Measurements from ENCODE around the gene CBLN3. TPM values are rescaled to one million over a fixed set of nuclear protein-coding genes. Genes with fewer than 3 reads are reported as not detected.

CBLN3 gene
- total RNA-seq, 1 donor from 2014 or later: 2.9 TPM

DNA sequence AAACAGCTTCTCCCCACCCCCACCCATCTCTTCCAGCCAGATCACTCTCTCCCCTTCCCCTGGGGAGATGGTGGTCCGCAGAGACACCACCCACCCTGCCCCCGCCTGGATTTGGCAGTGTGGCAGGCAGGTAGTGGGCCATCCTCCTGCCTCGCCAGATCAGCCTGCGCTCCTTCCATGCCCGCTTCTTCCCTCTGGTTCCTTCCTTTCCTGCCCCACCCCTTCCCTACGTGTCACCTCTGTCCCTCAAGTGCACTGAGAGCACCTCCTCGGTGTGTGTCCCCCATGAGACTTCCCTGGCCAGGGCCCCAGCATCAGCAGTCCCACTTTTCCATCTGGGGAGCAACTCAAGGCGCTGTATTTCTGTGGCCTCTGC is 30.0 kb downstream of the CBLN3 start:
- peak overlapping the region; percentile 72 for H3K27ac ChIP-seq
- ATAC-seq: peak; percentile 16
- H3K36me3 ChIP-seq: no peaks in the 10 kb centered on the region
- TF ChIP-seq, protein P1, sequence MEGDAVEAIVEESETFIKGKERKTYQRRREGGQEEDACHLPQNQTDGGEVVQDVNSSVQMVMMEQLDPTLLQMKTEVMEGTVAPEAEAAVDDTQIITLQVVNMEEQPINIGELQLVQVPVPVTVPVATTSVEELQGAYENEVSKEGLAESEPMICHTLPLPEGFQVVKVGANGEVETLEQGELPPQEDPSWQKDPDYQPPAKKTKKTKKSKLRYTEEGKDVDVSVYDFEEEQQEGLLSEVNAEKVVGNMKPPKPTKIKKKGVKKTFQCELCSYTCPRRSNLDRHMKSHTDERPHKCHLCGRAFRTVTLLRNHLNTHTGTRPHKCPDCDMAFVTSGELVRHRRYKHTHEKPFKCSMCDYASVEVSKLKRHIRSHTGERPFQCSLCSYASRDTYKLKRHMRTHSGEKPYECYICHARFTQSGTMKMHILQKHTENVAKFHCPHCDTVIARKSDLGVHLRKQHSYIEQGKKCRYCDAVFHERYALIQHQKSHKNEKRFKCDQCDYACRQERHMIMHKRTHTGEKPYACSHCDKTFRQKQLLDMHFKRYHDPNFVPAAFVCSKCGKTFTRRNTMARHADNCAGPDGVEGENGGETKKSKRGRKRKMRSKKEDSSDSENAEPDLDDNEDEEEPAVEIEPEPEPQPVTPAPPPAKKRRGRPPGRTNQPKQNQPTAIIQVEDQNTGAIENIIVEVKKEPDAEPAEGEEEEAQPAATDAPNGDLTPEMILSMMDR (IDR thresholded peaks at IDR 0.05): no peak
- DNase-seq: no peak
- no peaks in the 10 kb centered on the region for H3K27me3 ChIP-seq
- no peaks in the 10 kb centered on the region for H3K9me3 ChIP-seq
- intact Hi-C loops (cut with DNase I): no loop called here
- peak overlapping the region; percentile 75 for H3K4me3 ChIP-seq
- peaks cover 50% of the 10 kb centered on the region for H3K4me1 ChIP-seq

GRCh38 chr14:24398653-24399446 is 30.6 kb downstream of the CBLN3 start, which contains the start of gene NYNRIN:
Gene NYNRIN, plus strand, starts transcription at chr14:24399003. Its CDS starts 244 bp downstream, at chr14:24399247.
- no peaks in the 10 kb centered on the region for H3K9me3 ChIP-seq
- H3K27ac ChIP-seq: peak within 1 kb of the TSS; percentile 72
- H3K4me1 ChIP-seq: peaks cover 49% of the 10 kb centered on the region
- ATAC-seq (peak; percentile 77), DNase-seq (peak; percentile 74)
- H3K4me3 ChIP-seq: peak within 1 kb of the TSS; percentile 75
- no peaks in the 10 kb centered on the region for H3K36me3 ChIP-seq
- no peaks in the 10 kb centered on the region for H3K27me3 ChIP-seq
- intact Hi-C loops (cut with DNase I): no loop called here
- TF ChIP-seq, protein P1 (IDR thresholded peaks at IDR 0.05): no peak

DNA sequence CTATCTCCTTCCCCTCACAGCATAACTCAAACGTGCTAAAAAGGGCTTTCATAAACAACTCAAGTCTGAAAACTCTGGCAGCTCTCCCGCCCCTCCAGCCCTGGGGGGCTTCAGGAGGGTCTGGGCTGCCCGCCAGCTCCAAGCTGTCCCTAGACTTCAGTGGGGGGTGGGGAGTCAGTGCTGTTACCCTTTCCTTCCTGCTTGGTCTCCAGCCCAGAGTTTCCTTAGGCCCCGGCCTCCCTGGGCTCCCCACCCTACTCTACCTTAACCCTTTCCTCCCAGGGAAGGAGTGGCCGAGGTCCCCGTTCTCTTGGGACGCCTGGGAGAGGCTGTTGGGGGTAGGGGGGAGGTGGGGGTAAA is 31.2 kb downstream of the CBLN3 start:
- intact Hi-C loops (cut with DNase I): no loop called here
- no peaks in the 10 kb centered on the region for H3K9me3 ChIP-seq
- H3K27me3 ChIP-seq: no peaks in the 10 kb centered on the region
- DNase-seq (no peak), ATAC-seq (peak; percentile 31)
- H3K4me1 ChIP-seq: peaks cover 46% of the 10 kb centered on the region
- H3K4me3 ChIP-seq: peak overlapping the region; percentile 75
- H3K36me3 ChIP-seq: no peaks in the 10 kb centered on the region
- TF ChIP-seq, protein P1 (IDR thresholded peaks at IDR 0.05): no peak
- peak overlapping the region; percentile 72 for H3K27ac ChIP-seq

GRCh38 chr14:24397639-24398292 is 31.7 kb downstream of the CBLN3 start:
- Histone ChIP-seq H3K4me3 (no peak overlapping the region), H3K27me3 (no peaks in the 10 kb centered on the region), H3K36me3 (no peaks in the 10 kb centered on the region), H3K27ac (peak overlapping the region; percentile 72), H3K9me3 (no peaks in the 10 kb centered on the region), H3K4me1 (peaks cover 42% of the 10 kb centered on the region)
- TF ChIP-seq, protein P1 (IDR thresholded peaks at IDR 0.05): no peak
- intact Hi-C loops (cut with DNase I): no loop called here
- DNase-seq (no peak), ATAC-seq (no peak)

DNA sequence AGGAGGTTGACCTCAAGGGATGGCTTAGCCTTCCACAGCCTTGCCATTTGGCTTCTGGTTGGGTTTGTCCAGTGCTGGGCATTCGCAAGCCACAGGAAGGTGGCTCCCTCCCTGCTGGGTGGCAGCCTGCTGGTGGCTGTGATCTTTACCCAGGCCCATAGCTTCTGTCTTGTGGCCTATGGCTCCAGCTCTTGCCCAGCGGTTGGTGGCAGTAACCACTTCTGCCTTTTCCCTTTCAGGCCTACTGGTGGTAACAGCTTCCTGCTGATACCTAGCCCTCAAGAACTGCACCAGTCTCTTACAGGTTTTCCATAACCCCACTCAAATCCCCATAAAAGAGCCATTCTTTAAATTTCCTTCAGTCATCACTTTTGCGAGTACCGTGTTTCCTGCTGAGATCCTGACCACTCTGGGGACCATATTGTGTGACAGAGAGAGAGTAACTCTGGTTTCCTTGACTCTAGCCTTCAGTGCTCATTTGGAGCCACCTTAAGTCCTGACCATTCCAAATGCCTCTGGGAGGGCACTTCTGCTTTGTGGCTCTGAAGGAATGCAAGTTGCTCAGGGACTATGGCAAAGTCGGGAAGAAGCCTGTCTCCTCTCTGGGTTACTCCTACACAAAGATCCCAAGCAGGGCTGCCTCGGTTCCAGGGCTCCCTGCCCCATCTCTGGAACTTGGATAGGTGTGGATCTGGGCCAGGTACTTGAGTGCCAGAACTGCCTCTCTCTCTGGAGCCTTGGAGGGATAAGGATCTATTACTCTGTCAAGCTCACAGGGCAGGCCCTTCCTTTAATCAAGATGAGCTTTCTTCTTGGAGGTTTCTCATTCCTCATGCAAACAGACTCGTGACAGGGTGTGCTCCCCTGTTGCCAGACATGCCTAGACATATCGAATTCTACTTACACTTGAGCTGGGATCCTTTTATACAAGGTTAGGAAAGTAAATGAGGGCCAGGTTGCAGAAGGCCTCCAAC is 33.6 kb downstream of the CBLN3 start:
- intact Hi-C loops (cut with DNase I): no loop called here
- DNase-seq: no peak
- Histone ChIP-seq H3K36me3 (no peaks in the 10 kb centered on the region), H3K4me1 (peaks cover 27% of the 10 kb centered on the region), H3K4me3 (no peak overlapping the region), H3K27me3 (no peaks in the 10 kb centered on the region), H3K27ac (no peak overlapping the region), H3K9me3 (no peaks in the 10 kb centered on the region)
- ATAC-seq: peak; percentile 45
- TF ChIP-seq, protein P1 (IDR thresholded peaks at IDR 0.05): no peak
